CD4-positive, alpha-beta T cell treated with Interleukin-6 at 100 ng/mL for 8 hours (primary cell): ENCODE data around the gene SH2D3C.
"Not testable (repeated sequence)": the region's sequence is repeated elsewhere in the genome, so short reads cannot be mapped to it uniquely, and the experiment has no call there.

Source experiments
- DNase-seq: peaks from one replicate; pipeline ENCODE4 v3.0.0-alpha.2; 2020; ENCODE audit warnings: mixed read lengths, low spot score

Gene SH2D3C

GRCh38 chr9:127767410-127767809 lies 11.1 kb downstream of the SH2D3C start:
- DNase-seq, result no peak

DNA sequence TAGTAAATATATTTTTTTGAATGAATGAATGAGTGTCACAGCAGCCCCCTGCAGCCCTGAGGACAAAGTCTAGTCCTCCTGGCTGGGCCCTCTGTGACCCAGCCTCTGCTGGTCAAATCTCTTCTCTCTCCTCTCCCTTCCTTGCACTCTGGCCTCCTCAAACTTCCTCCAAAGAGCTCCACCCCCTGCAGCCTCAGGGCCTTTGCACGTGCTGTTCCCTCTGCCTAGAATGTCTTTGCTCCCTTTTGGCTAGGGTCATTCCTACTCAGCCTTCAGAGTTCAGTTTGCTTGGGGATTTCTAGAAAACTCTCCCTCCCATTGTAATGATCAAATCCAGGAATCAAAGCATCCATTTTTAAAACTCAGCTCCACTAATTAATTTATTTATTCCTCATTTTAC lies 13.0 kb downstream of the SH2D3C start:
- no peak for DNase-seq

DNA sequence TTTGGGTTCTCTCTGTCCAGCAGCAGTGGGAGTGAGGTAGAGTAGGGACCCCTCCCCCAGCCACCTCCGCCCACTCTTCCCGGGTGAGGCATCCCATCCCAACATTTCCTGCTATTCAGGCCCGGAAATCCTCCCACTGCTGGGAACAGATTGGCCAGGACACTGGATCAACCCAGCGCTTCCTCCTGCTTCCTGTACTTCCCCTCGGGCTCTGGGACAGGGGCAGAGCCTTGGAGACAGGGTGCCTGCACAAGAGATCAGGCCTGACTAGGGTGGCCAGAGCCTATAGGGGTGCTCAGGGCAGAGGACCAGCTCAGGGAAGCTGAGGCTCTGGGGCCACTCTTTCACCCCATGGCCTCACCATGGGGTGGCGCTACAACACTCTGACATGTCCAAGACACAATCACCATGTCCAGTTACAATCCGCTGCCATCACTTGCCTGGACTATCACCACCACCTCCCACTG lies 14.5 kb downstream of the SH2D3C start:
- no peak for DNase-seq

GRCh38 chr9:127762111-127762676 lies 16.3 kb downstream of the SH2D3C start:
- no peak for DNase-seq

DNA sequence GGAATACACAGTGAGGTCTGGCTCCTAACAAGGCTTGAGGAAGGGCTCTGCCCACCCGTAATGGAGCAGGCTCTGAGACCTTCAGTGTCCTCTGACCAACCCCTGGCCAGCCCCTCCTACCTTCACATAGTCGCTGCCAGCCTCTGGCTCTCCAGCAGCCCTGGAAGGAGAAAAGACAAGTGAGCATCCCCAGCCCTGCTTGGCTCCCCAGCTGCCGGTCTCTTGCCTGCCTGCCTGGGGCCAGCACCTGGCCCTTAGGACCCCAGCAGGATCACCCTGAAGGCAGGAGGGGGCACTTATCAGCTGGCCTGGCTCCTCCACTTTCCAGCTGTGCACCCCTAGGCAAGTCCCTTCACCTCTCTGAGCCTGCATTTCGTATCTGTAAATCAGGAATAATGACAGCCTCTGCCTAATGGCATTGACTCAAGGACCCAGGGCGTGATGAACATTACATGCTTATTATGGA lies 16.9 kb downstream of the SH2D3C start:
- DNase-seq, result no peak

DNA sequence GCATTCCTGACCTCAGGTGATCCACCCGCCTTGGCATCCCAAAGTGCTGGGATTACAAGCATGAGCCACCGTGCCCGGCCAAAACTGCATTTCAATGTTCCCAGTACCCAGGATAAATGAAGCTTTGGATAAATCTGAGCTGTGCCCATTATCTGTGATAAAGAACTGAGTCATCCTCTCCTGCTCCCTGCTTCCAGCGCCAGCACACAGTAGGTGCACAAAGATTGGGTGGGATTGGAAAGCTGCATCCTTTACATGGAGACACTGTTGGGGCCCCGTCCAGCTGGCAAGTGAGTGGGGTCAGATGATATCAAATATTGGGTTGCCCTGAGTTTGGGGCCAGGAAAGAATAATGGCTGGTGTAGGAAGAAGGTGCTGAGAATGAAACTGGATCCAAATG lies 17.4 kb downstream of the SH2D3C start:
- DNase-seq, result no peak

GRCh38 chr9:127758843-127759242 lies 19.6 kb downstream of the SH2D3C start:
- no peak for DNase-seq

- not testable (repeated sequence) for DNase-seq
These were observed 21.7 kb downstream of the SH2D3C start for GRCh38 chr9:127756776-127757175.

DNA sequence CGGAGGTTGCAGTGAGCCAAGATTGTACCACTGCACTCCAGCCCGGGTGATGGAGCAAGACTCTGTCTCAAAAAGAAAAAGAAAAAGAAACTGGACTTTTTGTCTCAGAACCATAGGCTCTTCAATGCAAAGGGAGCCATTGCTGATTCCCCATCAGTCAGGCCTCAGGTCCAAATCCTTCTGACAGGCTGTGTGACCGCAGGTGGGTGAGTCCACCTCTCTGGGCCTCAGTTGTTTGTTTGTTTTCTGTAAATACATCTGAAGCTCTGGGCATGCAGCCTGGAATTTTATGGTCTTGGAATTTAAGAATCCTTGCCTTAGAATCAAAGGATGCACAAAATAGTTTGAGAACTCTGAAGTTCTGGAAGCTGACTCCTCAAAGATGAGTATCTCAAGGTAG lies 22.2 kb downstream of the SH2D3C start:
- DNase-seq, result no peak

GRCh38 chr9:127755061-127756060 lies 23.1 kb downstream of the SH2D3C start:
- no peak for DNase-seq

GRCh38 chr9:127754099-127755060 lies 24.1 kb downstream of the SH2D3C start:
- DNase-seq, result no peak

GRCh38 chr9:127753622-127754021 lies 24.8 kb downstream of the SH2D3C start:
- no peak for DNase-seq

DNA sequence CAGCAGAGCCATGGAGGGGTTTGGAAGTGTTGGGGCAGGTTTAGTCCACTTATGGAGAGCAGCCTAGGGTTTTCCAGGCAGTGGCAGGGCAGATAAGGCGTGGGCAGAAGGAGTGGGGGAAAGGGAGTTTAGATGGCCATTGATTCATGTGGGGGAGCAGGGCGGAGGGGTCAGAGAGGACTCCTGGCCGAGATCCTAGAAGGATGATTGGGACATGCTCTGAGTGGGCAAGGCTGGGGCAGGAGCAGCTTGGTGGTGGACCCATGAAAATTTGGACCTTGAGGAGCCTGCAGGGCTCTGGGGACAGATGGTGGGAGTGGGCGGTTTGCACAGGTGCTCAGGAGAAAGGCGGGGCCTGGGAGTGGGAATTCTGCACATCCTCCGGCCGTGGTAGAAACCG lies 25.3 kb downstream of the SH2D3C start:
- DNase-seq, result no peak

- DNase-seq, result no peak
These were observed 27.0 kb downstream of the SH2D3C start for GRCh38 chr9:127751269-127752054.

- no peak for DNase-seq
These were observed 29.2 kb downstream of the SH2D3C start for GRCh38 chr9:127749090-127749787.

DNA sequence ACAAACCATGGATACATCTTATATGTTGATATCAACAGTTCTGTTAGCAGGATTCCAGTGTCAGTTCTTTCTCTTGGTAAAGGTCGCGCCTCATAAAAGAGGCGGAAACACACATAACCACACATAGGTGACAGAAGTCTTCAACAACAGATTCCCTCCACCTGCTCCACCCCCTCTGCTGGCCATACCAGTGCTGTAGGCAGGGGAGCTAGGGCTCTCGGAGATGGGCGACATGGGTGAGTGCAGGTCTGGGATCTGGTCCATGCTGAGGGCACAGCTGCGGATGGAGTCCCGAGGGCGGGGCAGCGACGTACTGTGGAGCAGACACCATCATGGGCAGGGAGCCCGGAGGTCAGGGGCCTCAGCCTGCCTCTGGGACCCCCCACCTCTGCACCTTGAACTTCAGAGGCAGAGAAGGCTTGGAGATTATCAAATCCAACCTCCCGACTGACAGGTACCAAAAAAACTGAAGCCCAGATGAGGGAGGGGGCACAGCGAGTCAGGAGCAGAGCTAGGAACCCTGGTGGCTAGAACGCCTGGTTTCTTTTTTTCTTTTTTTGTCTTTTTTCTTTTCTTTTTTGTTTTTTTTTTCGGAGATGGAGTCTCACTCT lies 31.4 kb downstream of the SH2D3C start:
- DNase-seq, result peak; percentile 20

GRCh38 chr9:127744398-127745110 lies 33.9 kb downstream of the SH2D3C start:
- no peak for DNase-seq

- DNase-seq, result no peak
These were observed 35.9 kb downstream of the SH2D3C start for GRCh38 chr9:127742435-127743088.
